GM21786 (cell line): ENCODE measurements around the gene SUMO2.
"Not testable (repeated sequence)": the region's sequence is repeated elsewhere in the genome, so short reads cannot be mapped to it uniquely, and the experiment has no call there.

Experiments
- ATAC-seq: cut with Tn5 transposase; IDR thresholded peaks from one replicate; pipeline ENCODE4 v1.9.1; 2021; ENCODE audit not compliant: unreplicated experiment

Gene SUMO2

GRCh38 chr17:75182569-75183436 lies at the start of gene SUMO2:
TSS of gene SUMO2 (minus strand) at chr17:75182959. CDS start at chr17:75182834, 125 bp downstream.
- ATAC-seq, result peak; percentile 64

GRCh38 chr17:75231741-75232464 lies 49.1 kb upstream of the SUMO2 start:
- ATAC-seq, result no peak

DNA sequence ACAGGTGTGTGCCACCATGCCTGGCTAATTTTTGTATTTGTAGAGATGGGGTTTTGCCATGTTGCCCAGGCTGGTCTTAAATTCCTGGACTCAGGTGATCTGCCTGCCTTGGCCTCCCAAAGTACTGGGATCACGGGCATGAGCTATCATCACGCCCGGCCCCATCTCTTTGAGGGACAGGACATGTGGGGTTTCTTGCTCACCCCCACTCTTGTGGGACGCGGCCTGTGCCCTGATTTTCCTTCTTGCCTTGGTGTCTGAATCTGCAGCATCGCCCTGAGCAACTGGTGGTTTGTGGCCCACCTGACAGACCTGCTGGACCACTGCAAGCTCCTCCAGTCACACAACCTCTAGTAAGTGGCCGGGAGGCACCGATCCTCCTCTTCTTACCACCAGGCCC lies 48.3 kb upstream of the SUMO2 start:
- ATAC-seq, result no peak

DNA sequence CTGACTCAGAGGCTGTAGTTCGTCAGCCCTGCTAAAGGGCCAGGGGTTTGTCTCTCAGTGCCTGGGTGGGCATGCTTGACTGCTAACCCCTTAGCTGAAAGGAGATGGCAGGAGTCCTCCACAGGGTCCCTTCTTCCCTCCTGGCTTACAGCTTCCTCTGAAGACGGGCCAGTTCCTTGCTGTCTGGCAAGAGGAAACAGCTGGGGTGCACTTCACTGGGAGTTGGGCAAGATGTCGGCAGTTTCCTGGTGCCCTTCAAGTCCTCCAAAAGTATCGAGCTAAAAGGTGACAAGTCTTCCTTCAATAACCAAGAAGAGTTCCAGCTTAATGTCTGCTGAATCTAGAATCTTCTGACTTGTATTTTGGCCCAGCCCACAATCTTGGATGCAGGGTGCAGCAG lies 46.1 kb upstream of the SUMO2 start:
- ATAC-seq, result no peak

DNA sequence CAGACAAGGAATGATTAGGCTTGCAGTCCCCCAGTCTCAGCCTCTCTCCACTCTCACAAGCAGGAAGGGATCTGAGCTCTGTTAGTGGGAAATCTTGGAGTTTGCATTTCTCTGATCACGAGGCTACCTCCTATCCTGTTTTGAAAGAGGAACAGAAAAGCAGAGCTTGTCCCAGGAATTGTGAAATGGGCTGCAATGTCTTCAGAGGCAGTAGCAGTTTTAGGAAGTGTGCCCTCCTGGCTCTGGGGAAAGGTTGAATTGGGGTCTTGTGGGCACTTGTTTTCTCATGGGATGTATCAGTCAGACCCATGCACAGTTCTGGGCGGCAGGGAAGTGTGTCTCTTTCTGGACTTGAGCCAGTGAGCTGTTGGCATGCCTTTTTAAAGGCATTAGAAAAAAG lies 45.5 kb upstream of the SUMO2 start:
- no peak for ATAC-seq

GRCh38 chr17:75227729-75228128 lies 45.0 kb upstream of the SUMO2 start:
- ATAC-seq, result no peak

DNA sequence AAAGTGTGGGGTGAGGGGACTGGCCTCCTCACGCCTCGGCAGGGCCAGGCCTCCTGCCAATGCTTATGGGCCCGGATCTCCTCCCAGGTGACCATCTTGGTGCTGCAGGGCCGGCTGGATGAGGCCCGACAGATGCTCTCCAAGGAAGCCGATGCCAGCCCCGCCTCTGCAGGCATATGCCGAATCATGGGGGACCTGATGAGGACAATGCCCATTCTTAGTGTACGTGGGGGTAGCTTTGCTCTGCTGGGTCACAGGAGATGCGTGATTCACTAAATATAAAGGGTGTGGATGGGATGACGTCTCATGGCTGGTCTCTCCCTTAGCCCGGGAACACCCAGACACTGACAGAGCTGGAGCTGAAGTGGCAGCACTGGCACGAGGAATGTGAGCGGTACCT lies 42.3 kb upstream of the SUMO2 start:
- ATAC-seq, result no peak

- no peak for ATAC-seq
Measured at GRCh38 chr17:75219815-75220214, 37.1 kb upstream of the SUMO2 start.

GRCh38 chr17:75218131-75218530 lies 35.4 kb upstream of the SUMO2 start:
- no peak for ATAC-seq

- no peak for ATAC-seq
Measured at GRCh38 chr17:75209061-75209460, 26.3 kb upstream of the SUMO2 start.

- ATAC-seq, result no peak
Measured at GRCh38 chr17:75208161-75208560, 25.4 kb upstream of the SUMO2 start.

DNA sequence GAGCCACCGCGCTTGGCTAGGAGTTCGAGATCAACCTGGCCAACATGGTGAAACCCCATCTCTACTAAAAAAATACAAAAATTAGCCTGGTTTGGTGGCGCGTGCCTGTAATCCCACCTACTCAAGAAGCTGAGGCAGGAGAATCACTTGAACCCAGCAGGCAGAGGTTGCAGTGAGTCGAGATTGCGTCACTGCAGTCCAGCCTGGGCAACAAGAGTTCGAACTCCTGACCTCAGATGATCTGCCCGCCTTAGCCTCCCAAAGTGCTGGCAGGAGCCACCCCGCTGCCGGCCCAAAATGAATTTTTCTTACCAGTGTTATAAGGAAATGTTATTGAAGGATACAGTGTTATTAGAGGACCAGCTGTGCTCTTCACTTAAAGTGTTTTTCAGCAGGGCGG lies 25.0 kb upstream of the SUMO2 start:
- ATAC-seq, result no peak

DNA sequence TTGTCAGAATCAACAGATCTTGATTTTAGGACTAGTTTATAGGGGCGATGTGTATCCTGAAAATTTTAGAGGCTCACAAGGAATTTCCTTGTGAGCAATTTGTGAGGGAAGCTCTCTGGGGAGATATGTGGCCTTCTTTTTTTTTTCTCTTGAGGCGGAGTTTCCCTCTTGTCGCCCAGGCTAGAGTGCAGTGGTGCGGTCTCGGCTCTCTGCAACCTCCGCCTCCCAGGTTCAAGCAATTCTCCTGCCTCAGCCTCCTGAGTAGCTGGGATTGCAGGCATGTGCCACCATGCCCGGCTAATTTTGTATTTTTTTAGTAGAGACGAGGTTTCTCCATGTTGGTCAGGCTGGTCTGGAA lies 24.3 kb upstream of the SUMO2 start:
- ATAC-seq, result not testable (repeated sequence)

DNA sequence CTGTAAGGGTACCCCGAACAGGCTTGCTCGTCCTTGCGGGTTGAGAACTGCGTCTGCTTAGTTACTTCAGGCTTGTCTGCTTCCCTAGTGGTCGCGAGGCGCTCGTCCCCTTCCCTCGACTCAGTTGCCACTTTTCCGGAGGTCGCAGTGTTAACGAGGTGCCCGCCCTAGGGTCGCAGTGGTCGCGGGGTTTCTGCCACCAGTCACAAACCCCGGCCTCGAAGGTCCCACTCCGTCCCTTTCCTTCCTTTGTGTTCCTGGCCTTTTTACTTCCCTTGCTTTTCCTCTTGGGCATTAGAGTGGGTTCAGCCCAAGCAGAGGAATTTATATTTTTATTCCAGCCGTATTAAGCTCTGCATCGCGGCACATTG lies 23.0 kb upstream of the SUMO2 start:
- no peak for ATAC-seq

GRCh38 chr17:75205037-75205792 lies 22.5 kb upstream of the SUMO2 start, which contains the start of gene NUP85:
TSS of gene NUP85 (plus strand) at chr17:75205679. CDS start at chr17:75205762, 83 bp downstream.
- ATAC-seq, result peak; percentile 80

DNA sequence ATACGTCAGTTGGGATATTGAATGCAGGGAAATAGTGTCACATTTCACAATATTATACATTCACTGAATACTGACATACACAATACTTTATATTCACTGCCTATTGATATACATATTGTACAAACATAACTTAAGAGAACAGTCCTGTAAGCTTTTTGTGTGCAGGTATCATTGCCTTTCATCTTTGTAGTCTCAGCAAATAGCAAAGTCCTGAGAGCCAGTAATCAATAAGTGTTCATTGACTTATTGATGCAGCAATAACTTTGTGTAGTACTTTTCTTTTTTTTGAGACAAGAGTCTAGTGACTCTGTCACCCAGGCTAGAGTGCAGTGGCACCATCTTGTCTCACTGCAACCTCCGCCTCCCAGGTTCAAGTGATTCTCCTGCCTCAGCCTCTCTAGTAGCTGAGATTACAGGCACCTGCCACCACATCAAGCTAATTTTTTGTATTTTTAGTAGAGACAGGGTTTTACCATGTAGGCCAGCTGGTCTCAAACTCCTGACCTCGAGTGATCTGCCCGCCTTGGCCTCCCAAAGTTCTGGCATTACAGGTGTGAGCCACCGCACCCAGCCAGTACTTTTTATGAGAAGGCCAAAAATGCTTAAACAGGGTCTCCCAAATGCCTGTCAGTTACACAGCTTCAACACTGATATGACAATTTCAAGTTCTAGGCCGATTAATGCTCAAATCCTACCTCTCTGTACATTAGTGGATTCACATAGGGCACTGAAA lies 17.3 kb upstream of the SUMO2 start:
- ATAC-seq, result no peak

DNA sequence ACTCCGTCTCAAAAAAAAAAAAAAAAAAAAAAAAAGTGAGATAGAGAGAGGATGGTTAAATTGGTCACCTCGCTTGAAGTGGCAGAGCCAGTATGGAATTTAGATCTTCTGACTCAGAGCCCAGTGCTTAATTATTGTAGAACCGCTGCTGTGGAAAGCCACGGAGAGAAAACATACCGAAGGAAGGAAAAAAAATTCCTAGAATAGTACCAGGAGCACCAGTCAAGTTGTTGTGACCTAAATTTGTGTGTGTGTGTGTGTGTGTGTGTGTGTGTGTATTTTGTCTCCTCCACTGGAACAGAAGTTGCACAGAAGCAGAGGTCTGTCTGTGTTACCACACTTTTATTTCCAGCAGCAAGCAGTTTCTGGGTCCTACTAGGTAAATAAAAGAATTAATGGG lies 12.1 kb upstream of the SUMO2 start:
- ATAC-seq, result no peak

- no peak for ATAC-seq
Measured at GRCh38 chr17:75191584-75191983, 8.8 kb upstream of the SUMO2 start.

DNA sequence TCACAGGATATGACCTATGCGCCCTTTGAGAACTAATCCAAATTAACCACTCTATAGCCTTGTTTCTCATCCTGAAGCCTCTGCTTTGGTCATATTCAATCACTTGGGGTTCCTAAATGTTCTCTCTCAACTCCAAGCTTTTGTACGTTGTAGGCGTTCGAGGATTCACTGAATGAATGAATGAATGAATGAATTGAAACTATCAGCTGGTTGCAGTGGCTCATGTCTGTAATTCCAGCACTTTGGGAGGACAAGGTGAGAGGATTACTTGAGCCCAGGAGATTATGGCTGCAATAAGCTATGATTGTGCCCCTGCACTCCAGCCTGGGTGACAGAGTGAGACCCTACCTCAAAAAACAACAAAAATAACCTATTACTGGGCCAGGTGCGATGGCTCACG lies 5.9 kb upstream of the SUMO2 start:
- ATAC-seq, result no peak

- ATAC-seq, result no peak
Measured at GRCh38 chr17:75183999-75184884, 1.5 kb upstream of the SUMO2 start.
